Bronchial epithelial cell (primary cell): Measurements from ENCODE around the gene CCL4. TPM values are rescaled to one million over a fixed set of nuclear protein-coding genes. Genes with fewer than 3 reads are reported as not detected.
"Not testable (repeated sequence)": the region's sequence is repeated elsewhere in the genome, so short reads cannot be mapped to it uniquely, and the experiment has no call there.

Experiments
- DNase-seq: peaks from one replicate; pipeline ENCODE4 v3.0.0-alpha.2; 2010; ENCODE audit warnings: low read depth
- FAIRE-seq: peaks from 2 replicates; lab custom pipeline; 2011; peaks lifted over from hg19 to GRCh38; lab: Jason Lieb, UNC
- H3K27me3 ChIP-seq: 2 replicates; pipeline ENCODE4 v1.5.1; 2011; ENCODE audit warnings: low read length; ENCODE audit not compliant: control insufficient read depth, insufficient read depth
- H3K36me3 ChIP-seq: 2 replicates; pipeline ENCODE4 v1.5.1; 2011; ENCODE audit warnings: low read length; ENCODE audit not compliant: control insufficient read depth, insufficient read depth
- H3K4me3 ChIP-seq: 2 replicates; pipeline ENCODE4 v1.5.1; 2011; ENCODE audit warnings: mild to moderate bottlenecking, low read depth, low read length, control low read depth
- total RNA-seq: library from RNA; depleted of rRNA; stranded (reverse); fragments of >200 nt; gene quantifications from 2 replicates; pipeline ENCODE4 v1.2.1, GENCODE V29; 2014
- TF ChIP-seq, protein P1 (sequence below): IDR thresholded peaks from 2 replicates; pipeline ENCODE4 v1.5.1; 2011; ENCODE audit warnings: mild to moderate bottlenecking, moderate library complexity, low read length, control low read depth, inconsistent platforms; ENCODE audit not compliant: insufficient read depth, severe bottlenecking

Gene CCL4
- not detected in 2 replicates for total RNA-seq

DNA sequence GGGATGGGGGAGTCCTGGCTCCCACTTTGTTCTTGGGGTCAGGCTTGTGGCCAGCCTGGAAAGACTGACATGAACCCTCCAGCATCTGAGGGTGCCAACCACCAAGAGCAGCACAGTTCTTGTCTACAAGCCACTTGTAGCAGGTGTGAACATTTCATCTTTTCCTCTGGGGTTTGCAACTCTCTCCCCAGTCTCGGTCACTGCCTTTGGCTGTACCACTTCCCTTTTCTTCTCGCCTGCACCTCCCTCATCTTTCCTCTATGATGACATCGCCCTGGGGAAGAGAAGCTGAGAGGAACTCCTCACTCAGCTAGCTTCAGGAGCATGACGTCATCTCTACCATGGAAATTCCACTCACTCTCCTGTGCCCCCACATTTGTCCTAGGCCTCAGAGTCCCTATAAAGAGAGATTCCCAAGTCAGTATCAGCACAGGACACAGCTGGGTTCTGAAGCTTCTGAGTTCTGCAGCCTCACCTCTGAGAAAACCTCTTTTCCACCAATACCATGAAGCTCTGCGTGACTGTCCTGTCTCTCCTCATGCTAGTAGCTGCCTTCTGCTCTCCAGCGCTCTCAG is at the start of gene CCL4:
Gene CCL4 (plus strand): TSS at position 427 of the 575 bp plus-strand sequence. CDS start 79 bp downstream, at position 506.
- H3K27me3 ChIP-seq, DNase-seq, H3K36me3 ChIP-seq, H3K4me3 ChIP-seq, FAIRE-seq: not testable (repeated sequence)

DNA sequence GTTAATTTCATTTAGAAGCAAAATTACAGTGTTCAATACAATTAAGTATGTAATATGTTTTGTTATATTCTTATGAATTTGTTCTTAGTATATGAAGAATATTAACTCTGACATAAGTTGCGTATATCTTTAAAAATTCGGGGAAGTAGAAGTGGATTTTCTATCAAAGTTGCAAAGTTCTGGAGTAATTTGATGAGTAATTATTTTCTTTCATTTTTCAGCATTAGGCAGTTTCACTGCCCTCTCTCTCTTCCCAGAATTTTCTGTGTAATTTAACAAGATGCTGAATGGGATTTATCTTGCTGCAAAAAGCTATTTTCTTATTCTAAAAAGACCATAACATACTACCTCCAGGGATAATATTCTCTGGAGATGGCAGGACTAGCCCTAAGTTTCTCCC is 48.5 kb upstream of the CCL4 start:
- no peak for FAIRE-seq
- no peak for DNase-seq
- Histone ChIP-seq H3K36me3 (no peaks in the 10 kb centered on the region), H3K4me3 (no peak overlapping the region), H3K27me3 (no peaks in the 10 kb centered on the region)
- TF ChIP-seq, protein P1, sequence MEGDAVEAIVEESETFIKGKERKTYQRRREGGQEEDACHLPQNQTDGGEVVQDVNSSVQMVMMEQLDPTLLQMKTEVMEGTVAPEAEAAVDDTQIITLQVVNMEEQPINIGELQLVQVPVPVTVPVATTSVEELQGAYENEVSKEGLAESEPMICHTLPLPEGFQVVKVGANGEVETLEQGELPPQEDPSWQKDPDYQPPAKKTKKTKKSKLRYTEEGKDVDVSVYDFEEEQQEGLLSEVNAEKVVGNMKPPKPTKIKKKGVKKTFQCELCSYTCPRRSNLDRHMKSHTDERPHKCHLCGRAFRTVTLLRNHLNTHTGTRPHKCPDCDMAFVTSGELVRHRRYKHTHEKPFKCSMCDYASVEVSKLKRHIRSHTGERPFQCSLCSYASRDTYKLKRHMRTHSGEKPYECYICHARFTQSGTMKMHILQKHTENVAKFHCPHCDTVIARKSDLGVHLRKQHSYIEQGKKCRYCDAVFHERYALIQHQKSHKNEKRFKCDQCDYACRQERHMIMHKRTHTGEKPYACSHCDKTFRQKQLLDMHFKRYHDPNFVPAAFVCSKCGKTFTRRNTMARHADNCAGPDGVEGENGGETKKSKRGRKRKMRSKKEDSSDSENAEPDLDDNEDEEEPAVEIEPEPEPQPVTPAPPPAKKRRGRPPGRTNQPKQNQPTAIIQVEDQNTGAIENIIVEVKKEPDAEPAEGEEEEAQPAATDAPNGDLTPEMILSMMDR: no peak

DNA sequence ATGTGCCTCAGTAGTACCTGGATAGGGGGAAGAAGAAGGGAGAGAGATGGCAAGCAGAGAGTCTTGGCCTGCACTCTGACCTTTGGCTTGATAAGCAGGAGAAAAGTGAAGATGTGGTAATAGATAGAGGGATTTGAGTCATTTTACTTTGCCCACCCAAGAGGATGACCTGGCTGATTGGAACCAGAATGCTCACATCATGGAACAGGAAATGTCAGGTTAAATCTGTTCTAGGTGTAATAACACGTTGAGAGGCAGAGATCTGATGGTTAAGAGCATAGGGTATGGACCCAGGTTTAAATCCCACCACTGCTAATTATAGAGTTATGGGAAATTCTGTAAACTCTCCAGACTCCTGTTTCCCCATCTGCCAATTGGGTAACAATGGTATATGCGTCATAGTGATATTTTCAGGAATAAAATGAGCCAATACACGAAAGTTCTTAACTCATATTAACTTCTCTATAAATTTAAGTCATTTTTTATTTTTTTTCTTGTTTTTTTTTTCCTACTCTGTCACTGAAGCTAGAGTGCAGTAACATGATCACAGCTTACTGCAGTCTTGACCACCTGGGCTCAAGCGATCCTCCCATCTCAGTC is 47.6 kb upstream of the CCL4 start:
- no peak overlapping the region for H3K4me3 ChIP-seq
- no peaks in the 10 kb centered on the region for H3K36me3 ChIP-seq
- FAIRE-seq: no peak
- TF ChIP-seq, protein P1: no peak
- no peak for DNase-seq
- no peaks in the 10 kb centered on the region for H3K27me3 ChIP-seq

DNA sequence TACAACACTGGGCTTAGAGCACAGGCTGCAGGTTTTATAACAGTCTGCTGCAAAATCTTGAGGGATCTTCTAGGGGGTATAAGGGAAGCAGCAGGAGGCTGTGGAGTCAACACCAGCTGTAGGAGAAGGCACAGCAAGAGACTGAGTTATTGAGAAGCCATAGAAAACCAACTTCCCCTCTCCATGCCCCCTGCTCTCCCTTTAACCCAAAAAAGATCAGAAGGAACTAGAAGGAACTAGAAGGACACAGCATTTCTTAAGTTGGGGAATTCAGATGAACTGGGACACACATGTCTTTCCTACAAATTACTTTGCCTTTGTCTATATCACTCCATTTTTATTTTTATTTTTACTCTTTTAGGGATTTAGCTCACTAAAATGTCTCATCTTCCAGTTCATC is 45.7 kb upstream of the CCL4 start:
- TF ChIP-seq, protein P1: no peak
- no peak for FAIRE-seq
- DNase-seq: no peak
- no peaks in the 10 kb centered on the region for H3K27me3 ChIP-seq
- no peak overlapping the region for H3K4me3 ChIP-seq
- no peaks in the 10 kb centered on the region for H3K36me3 ChIP-seq

DNA sequence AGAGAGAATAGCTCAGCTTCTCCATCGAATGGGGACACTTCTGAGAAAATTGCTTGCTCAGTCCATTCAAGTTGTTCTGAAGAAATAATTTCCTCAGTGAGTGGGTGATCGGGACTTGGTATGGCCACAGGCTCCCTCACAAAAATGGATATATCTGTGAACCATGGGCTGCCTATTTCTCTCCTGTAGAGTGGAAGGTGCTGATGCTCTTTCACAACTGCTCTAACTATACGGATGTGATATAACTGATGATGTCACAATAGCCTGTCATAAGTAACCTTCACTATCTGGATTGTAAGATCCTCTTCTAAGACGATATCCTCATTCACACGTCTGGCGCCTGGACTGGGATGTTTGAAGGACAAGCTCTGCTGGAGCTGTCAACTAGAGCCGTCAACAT is 44.2 kb upstream of the CCL4 start:
- Histone ChIP-seq H3K36me3 (no peaks in the 10 kb centered on the region), H3K27me3 (no peaks in the 10 kb centered on the region), H3K4me3 (no peak overlapping the region)
- no peak for FAIRE-seq
- no peak for DNase-seq
- TF ChIP-seq, protein P1: no peak

DNA sequence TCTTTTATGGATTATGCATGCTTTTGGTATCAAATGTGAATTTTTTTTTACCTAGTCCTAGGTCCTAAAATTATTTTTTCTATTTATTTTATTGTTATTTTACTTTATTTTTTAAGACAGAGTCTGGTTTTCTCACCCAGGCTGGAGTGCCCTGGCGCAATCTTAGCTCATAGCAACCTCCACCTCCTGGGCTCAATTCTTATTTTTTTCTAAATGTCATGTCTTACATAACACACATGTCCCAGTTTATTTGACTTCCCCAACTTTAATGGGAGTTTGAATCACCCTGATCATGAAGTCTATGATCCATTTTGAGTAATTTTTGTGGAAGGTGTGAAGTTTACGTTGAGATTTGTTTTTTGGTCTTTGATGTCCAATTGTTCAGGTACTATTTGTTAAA is 42.8 kb upstream of the CCL4 start:
- TF ChIP-seq, protein P1: no peak
- no peak for FAIRE-seq
- H3K36me3 ChIP-seq: no peaks in the 10 kb centered on the region
- DNase-seq: no peak
- no peak overlapping the region for H3K4me3 ChIP-seq
- no peaks in the 10 kb centered on the region for H3K27me3 ChIP-seq
